Stimulated activated CD4-positive, alpha-beta T cell treated with anti-CD3 and anti-CD28 coated beads, Interleukin-15, amount 100 ng/mL, for 24 hours (primary cell): ENCODE results near the gene TRAPPC5.

ENCODE experiments used
- DNase-seq: peaks from one replicate; pipeline ENCODE4 v3.0.0-alpha.2; 2020

Gene TRAPPC5

DNA sequence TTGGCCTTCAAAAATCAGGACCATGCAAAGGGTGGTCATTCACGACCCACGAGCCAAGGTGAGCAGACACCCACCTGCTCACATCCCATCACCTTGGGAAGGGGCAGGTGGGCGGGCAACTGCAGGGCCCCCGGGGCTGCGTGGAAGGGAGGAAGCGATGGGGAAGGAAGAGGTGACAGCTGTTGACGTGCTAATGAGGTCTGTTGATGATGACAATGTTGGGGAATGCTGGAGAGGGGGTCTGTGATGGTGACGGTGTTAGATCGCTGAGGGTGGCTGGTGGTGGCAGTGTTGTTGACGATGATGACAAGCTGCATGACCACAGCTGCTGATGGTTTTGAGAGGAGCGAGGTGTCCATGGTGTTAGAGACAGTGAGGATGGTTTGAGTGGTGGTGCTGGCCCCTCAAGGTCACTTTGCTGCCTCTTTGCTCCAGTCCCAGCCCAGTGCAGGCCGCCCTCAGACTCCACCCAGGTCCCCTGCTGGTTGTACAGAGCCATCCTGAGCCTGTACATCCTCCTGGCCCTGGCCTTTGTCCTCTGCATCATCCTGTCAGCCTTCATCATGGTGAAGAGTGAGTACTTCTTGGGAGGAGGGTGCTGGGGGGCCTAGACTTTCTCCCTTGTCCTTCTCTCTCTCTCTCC, 2.8 kb upstream of the TRAPPC5 start:
- DNase-seq: no peak

DNA sequence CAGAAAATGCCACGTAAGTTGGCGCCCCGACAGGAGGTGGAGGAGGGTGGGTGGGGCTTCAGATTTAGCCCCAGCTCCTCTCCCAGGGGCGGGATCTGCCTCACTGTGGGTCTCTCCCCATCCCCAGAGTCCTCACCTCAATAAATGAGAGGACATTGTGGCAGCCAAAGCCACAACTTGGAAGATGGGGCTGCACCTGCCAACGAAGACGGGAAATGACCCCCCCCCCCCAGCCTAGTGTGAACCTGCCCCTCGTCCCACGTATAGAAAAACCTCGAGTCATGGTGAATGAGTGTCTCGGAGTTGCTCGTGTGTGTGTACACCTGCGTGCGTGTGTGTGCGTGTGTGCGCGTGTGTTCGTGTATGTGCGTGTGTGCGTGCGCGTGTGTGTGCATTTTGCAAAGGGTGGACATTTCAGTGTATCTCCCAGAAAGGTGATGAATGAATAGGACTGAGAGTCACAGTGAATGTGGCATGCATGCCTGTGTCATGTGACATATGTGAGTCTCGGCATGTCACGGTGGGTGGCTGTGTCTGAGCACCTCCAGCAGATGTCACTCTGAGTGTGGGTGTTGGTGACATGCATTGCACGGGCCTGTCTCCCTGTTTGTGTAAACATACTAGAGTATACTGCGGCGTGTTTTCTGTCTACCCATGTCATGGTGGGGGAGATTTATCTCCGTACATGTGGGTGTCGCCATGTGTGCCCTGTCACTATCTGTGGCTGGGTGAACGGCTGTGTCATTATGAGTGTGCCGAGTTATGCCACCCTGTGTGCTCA, 1.5 kb upstream of the TRAPPC5 start:
- DNase-seq: peak; percentile 77

DNA sequence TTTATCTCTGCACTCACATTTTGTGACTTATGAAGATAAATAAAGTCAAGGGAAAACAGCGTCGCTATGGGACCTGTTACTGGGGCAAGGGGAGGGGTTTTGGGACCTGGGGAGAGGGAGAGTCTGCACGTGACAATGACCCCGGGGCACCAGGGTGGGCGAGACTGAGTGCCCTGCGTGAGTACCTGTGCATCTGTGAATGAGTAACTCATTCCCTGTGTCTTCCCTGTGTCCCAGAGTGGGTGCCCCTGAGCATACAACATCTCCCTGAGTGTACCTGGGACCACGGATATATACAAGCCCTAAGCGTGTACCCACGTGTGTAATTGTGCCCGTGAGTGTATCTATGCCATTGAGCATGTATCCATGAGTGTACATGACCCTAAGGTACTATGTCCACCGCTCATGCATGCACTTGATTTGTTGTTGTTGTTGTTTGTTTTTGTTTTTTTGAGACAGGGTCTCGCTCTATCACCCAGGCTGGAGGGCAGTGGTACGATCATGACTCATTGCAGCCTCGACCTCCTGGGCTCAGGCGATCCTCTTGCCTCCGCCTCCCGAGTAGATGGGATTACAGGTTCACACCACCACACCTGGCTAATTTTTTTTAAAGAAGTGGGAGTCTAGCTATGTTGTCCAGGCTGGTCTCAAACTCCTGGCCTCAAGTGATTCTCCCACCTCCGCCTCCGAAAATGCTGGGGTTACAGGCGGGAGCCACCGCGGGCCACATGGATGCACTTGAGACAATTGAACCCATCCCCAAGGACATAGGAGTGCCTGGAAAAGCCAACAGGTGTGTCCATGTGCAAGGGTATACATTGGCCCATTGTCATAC, 645 bp upstream of the TRAPPC5 start:
- DNase-seq: no peak

DNA sequence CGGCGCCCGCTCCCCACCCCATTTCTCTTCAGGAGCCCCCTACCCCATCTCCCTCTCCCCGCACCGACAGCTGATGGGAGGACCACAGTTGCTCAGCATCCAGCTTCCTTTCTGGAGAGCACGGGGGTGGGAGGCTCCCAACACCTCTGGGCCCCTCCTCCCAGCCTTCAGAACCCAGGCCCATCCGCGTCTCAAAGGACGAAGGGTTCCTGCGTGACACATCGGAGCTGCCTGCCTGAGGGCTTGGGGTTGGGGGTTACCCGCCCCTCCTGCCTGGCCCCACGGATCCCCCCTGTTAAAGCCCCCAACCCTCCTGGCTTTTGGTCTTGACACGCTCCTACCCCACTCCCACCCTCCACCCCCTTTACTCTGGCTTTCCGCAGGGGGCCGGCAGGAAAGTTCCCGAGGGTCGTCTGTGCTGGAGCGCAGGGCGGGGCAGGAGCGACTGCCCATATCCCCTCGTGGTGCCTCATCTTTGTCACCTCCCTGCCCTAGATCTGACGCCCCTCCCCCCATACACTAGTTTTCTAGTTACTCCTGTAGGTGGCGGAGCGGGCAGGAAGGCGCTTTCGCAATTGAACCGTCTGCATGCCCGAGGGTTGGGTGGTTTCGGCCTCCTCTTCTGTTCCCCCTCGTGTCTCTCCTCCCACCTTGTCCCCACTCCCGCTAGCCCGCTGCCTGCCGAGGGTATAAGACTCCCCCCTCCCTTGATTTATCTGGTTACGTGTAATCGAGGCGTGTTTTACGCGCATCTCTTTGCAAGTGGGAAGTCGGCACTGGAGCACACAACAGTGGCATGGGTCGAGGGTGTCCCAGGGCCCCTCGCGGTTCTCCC, 924 bp downstream of the TRAPPC5 start:
- peak; percentile 94 for DNase-seq

DNA sequence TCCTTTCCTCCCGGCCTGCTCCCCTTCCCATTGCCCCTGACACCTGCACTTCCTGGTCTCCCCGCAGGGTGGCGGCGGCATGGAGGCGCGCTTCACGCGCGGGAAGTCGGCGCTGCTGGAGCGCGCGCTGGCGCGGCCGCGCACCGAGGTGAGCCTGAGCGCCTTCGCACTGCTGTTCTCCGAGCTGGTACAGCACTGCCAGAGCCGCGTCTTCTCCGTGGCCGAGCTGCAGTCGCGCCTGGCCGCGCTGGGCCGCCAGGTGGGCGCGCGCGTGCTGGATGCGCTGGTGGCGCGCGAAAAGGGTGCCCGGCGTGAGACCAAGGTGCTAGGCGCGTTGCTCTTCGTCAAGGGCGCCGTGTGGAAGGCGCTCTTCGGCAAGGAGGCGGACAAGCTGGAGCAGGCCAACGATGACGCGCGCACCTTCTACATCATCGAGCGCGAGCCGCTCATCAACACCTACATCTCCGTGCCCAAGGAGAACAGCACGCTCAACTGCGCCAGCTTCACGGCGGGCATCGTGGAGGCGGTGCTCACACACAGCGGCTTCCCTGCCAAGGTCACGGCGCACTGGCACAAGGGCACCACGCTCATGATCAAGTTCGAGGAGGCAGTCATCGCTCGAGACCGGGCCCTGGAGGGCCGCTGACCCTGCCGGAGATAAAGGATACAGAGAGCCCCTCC, 1.7 kb downstream of the TRAPPC5 start:
- no peak for DNase-seq

DNA sequence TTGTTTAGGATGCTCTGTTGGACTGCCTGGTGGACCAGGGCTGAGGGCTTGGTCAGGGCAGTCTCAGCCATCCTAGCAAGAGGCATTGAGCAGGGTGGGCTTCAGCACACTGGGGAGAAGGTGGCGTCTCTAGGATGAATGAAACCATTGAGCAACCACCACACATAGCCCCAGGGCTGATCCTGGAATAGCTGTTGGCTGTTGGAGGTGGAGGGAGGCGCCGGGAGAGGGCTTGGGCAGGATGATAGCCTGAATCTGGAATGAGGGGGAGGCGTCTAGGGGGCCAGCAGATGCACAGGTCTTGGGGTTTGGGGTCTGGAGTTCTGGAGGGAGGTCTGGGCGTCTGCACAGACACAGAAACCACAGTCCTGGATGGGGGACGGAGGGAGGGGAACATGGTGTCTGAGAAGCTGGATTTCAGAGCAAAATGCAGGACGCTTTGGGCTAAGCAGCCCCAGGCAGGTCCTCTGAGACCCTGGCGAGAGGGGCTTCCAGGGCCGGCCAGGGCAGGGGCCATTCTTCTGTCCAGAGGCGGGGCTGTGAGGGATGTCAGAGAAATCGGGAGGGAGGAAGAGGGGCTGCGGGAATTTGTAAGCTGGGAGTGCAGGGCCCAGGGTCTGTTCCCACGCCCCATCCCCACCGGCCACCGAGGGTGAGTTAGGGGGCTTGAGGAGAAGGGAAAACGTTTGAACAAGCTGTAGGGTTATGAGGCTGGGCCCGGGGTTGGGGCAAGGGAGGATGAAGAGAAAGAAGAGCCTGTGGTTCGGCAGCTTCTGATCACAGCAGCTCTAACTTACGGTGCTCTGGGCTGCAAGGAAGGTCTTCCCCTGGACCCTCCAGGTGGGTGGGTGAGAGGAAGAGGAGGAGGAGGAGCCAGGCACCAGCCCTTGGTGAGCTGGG, 5.2 kb downstream of the TRAPPC5 start:
- DNase-seq: no peak

DNA sequence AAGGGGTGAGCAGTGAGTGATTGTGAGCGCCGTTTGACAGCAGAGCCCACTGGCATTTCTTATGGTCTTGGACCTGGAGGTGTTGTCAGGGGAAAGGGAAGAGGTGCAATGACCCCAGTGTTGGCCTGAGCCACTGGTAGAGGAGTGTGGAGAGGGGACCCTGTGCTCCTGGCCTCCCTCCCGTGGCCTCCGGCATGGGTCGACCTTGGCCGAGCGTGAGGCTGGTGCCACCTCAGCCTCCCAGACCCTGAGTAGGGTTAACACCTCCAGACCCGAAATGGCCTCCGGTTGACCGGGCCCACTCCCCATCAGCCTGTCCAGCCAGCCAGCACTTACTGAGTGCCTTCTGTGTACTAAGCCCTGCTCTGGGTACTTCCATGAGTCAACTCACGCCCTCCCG, 6.5 kb downstream of the TRAPPC5 start:
- DNase-seq: no peak

DNA sequence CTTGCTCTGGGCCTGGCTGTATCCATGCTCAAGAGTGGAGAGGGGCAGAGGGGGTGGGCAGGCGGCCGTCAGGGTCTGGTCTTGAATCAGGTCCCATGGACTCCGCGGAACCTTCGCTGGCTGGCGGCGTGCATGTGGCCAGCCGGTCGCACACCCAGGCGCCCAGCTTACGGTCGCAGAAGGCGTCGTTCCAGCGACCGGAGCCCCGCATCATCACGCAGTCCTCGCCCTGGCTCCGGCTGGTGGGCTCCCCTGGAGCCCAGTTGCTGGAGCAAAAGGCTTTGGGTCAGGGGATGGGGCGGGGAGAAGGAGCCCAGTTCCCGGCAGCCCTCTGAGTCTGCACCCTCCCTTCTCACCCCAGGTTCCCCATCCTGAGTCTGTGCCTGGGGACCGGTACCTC, 8.5 kb downstream of the TRAPPC5 start:
- DNase-seq: no peak

DNA sequence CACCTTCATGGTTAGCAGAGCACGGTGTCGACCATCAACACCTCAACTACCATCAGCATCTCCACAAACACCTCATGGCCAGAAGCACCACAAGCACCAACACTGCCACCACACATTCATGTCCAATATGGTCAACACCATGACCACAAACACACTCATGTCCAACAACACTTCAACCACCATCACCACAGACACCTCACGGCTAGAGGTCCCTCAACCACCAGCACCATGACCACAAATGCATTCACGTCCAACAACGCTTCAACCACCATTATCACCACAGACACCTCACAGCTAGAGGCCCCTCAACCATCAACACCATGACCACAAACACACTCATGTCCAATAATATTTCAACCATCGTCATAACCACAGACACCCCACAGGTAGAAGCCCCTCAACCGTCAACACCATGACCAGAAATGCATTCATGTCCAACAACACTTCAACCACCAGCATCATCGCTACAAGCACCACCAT, 10.2 kb downstream of the TRAPPC5 start:
- DNase-seq: no peak

DNA sequence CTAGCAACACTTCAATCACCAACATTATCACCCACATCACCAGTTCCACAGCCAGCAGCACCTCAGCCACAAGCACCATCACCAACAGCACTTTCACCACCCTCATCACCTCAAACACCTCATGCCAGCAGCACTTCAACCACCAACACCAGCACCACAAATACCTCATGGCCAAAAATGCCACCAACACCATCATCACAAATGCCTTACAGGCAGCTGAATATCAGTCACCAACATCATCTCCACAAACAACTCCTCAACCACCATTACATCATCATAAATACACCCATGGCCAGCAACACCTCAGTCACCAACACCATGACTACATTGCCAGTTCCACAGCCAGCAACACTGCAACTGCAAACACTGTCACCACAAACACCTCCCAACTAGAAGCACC, 10.9 kb downstream of the TRAPPC5 start:
- DNase-seq: no peak

DNA sequence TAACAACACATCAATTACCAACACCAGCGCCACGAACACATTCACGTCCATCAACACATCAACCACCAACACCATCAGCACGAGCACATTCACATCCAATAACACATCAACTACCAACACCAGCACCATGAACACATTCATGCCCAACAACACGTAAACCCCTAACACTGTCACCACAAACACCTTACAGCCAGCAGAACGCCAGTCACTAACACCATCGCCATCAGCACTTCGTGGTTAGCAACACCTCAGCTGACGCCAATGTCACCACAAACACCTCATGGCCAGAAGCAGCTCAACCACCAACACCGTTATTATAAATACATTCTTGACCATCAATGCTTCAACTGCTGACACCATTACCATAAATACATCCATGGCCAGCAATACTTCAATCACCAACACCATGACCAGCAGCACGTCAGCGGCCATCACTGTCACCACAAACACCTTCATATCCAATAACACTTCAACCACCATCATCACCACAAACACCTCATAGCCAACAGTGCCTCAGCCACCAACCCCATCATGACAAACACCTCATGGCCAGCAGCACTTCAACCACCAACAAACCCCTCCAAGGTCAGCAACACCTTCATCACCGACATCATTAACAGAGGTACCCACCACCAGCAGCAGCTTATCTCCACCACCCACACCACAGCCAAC, 11.9 kb downstream of the TRAPPC5 start:
- DNase-seq: no peak

DNA sequence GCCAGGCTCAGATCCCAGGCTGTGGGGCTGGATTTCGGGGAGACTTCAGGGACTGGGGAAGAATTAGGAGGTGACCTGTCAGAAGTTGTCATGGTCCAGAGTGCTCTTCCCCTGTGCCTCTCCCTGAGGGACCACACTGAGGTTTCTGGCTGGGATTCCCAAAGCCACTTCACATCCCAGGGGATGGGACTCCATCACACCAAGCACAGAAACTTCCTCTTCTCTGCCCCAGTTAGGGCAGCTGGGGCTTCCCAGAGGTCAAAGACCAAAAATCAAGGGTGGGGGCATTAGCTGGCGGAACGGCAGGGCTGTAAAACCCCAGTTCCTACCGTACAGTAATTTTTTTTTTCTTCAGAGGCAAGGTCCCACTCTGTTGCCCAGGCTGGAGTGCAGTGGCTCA, 13.9 kb downstream of the TRAPPC5 start:
- no peak for DNase-seq

DNA sequence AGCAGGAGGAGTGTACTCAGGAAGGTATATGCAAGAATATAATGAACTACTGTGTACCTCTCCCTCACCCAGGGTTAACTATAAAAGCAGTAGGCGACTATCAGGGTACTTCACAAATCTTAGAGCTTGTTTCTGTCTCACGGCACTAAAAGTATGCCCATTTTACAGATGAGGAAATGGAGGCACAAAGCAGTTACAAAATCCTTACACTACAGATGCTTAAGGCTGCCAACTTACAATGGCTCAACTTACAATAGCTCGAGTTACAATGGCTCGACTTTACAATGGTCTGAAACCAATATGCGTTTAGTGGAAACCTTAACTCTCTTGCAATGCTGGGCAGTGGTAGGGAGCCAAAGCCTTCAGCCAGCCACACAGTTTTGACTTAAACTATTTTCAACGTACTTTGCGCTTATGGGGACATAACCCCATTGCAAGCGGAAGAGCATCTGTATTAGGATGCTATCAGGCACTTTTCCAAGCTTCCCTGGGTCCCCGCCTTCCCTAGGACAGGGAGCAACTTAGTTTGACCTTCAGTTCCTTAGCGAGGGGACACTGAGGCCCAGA, 17.2 kb downstream of the TRAPPC5 start:
- no peak for DNase-seq

DNA sequence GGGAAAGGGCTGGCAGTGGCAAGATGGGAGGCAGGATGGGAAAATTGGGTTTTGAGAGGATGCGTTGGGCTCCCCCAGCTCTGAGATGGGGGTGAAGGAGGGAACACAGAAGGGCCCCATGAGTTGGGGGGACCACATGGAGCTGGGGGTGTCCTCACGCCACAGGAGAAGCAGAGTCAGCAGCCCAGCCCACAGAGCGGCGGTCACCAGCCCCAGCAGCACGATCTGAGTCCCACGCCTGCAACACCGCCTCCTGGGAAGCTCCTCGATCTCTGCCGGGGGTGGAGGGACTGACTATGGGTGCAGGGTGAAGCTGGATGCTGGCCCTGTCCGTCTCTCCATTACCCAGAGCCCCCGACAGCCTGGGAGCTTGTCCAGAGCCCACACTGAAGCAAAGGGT, 17.9 kb downstream of the TRAPPC5 start:
- DNase-seq: no peak

DNA sequence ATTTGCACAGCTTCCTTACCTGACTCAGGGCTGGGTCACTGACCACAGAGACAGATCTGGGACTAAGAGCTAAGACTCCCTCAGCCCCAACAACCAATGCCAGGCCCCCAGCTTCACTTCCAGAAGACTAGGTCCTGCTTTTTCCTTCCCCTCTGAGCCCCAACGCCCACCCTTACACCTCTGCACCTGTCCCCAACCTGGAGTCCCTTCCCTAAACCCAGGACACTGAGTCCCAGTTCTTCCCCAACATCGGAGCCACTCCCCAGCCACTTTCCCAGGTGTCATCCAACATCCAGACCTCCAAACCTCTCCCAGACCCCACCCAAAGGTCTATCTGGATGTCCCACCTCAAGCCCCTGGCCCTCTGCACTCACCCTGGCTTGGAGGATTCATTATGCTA, 18.4 kb downstream of the TRAPPC5 start:
- DNase-seq: no peak

DNA sequence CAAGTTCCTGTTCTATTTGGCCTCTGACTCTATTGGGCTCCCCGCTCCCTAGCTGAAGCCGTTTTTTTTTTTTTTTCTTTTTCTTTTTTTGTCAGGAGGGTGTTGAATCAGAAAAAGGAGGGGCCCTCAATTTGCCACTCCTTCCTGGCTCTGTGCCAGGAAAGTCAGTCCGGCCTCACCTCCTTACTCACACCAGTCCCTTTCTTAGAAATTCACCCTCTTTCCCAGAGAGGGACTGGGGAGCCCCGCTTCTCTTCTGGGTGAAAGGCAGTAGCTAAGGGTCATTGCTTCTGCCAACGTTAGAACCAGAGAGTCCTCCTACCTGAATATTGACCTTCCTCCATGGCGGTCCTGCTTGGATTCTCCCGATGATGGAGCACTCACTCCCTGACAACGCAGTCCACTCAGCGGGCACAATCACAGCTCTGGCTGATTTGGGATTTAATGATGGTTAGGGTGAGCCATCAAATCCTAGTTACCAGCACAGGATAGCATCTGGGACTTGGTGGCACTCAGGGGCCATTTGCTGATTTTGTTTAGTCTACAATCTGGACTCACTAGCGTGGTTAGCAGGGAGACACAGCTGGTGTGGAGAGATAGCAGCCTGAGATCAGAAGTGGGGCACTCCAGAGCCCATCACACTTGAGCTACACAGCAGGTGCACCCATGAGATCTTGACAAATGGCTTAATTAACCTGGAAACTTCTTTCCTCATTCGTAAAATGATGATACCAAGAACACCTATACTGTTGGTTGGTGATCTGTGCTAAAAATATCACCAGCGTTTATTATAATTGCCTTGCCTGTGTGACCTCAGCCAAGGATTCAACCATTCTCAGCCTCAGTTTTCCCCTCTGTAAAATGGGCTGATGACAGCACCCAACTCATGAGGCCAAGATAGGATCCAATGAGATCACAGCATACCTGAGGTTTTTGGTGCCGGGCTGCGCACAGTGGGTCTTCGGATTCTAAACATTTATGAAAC, 19.1 kb downstream of the TRAPPC5 start:
- peak; percentile 76 for DNase-seq

DNA sequence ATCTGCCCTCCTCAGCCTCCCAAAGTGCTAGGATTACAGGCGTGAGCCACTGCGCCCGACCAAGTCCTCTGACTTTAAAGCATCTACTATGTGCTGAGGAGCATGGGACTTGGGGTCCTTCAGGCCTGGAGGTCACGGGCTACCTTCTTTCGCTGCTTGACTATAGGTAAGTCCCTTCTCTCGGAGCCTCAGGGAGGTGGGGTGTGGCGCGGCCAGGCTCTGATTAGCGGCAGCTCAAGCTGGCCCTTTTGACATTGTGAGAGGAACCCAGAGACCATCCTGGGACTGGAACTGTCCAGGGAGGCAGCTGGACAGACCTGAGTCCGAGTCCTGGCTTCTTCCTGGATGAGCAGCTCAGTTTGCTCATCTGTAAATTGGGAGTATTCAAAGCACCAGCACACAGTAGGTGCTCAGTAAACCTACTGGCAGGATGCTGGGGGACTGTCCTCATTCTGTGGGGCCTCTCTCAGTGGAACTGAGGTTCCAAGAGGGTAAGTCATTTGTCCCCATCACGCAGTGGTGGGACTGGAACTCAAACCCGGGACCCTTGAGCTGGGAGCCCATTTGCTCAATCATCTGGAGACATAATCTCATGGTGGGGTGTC, 20.5 kb downstream of the TRAPPC5 start:
- DNase-seq: no peak
